GM18505 (cell line): ENCODE data around the gene UROC1.

Experiments used
- ATAC-seq: cut with Tn5 transposase; IDR thresholded peaks from one replicate; pipeline ENCODE4 v1.9.1; 2021; ENCODE audit not compliant: unreplicated experiment
- POLR2A ChIP-seq: IDR thresholded peaks from 4 replicates; pipeline ENCODE4 v1.6.1; 2011; ENCODE audit warnings: borderline replicate concordance; ENCODE audit not compliant: insufficient read depth, insufficient read length; ENCODE audit errors: extremely low read depth

UROC1 gene

GRCh38 chr3:126510308-126510910 is 7.2 kb downstream of the UROC1 start:
- TF ChIP-seq POLR2A = no peak
- no peak for ATAC-seq

GRCh38 chr3:126509597-126510307 is 7.8 kb downstream of the UROC1 start:
- no peak for ATAC-seq
- TF ChIP-seq POLR2A = no peak

- no peak for ATAC-seq
- TF ChIP-seq POLR2A = no peak
Observed at GRCh38 chr3:126508564-126508964, 9.0 kb downstream of the UROC1 start.

GRCh38 chr3:126507886-126508285 is 9.7 kb downstream of the UROC1 start:
- TF ChIP-seq POLR2A = no peak
- ATAC-seq = no peak

GRCh38 chr3:126503701-126504100 is 13.9 kb downstream of the UROC1 start:
- TF ChIP-seq POLR2A = no peak
- no peak for ATAC-seq

- TF ChIP-seq POLR2A = no peak
- no peak for ATAC-seq
Observed at GRCh38 chr3:126502656-126503055, 14.9 kb downstream of the UROC1 start.

- no peak for TF ChIP-seq POLR2A
- no peak for ATAC-seq
Observed at GRCh38 chr3:126501736-126502135, 15.8 kb downstream of the UROC1 start.

- TF ChIP-seq POLR2A = no peak
- ATAC-seq = no peak
Observed at GRCh38 chr3:126501054-126501453, 16.5 kb downstream of the UROC1 start.

GRCh38 chr3:126500016-126500415 is 17.6 kb downstream of the UROC1 start:
- no peak for TF ChIP-seq POLR2A
- no peak for ATAC-seq

- no peak for TF ChIP-seq POLR2A
- no peak for ATAC-seq
Observed at GRCh38 chr3:126499401-126499800, 18.2 kb downstream of the UROC1 start.

- TF ChIP-seq POLR2A = no peak
- ATAC-seq = no peak
Observed at GRCh38 chr3:126498929-126499328, 18.6 kb downstream of the UROC1 start.

GRCh38 chr3:126498461-126498860 is 19.1 kb downstream of the UROC1 start:
- no peak for ATAC-seq
- no peak for TF ChIP-seq POLR2A

- ATAC-seq = no peak
- TF ChIP-seq POLR2A = no peak
Observed at GRCh38 chr3:126497956-126498355, 19.6 kb downstream of the UROC1 start.
